ENCODE data around the gene CNOT1. TPM values are rescaled to one million over a fixed set of nuclear protein-coding genes. Genes with fewer than 3 reads are reported as not detected.

Gene CNOT1
- total and polyA plus RNA-seq, 2 experiments from 2014 or later, result 49.3 to 71.8 TPM

DNA sequence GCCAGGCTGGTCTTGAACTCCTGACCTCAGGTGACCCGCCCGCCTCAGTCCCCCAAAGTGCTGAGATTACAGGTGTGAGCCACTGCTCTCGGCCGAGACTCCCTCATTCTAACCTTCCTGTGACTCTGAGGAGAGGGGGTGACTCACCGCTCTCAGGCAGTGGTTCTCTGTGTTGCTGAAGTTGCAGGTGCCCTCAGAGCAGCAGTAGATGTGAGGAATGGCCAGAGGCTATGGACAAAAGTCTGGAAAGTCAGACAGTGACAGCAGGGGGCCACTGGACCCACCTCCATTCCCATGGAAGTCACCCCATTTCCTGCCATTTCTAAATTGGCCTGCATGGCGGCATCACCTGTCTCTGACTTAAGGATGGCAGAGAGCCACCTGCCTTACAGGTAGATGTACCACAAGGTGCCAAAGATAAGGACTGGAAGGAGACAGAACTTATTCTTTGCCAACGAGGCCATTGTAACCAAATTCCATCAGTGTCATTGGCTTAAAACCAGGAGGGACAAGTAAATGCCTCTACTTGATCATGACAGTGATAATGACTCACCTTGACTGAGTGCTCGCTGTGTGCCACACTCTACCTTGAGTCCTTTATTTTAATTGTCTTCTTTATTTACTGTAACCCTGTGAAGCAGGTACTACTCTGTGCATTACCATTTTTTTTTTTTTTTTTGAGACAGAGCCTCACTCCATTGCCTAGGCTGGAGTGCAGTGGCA, 15.3 kb upstream of the CNOT1 start:
- Histone ChIP-seq H3K9me3 (ENCODE audit: low read depth) (no peaks in the 10 kb centered on the region), H3K27me3 (no peaks in the 10 kb centered on the region), H3K36me3 (no peaks in the 10 kb centered on the region), H3K4me3 (no peak overlapping the region), H3K4me1 (ENCODE audit: low read depth) (no peaks in the 10 kb centered on the region), H3K27ac (no peak overlapping the region)
- no peak for DNase-seq (ENCODE audit: low read depth in 1 of 2, low spot score in 1 of 2)
- no peak for TF ChIP-seq CTCF (IDR thresholded peaks at IDR 0.05; ENCODE audit: low read depth, low read length)

DNA sequence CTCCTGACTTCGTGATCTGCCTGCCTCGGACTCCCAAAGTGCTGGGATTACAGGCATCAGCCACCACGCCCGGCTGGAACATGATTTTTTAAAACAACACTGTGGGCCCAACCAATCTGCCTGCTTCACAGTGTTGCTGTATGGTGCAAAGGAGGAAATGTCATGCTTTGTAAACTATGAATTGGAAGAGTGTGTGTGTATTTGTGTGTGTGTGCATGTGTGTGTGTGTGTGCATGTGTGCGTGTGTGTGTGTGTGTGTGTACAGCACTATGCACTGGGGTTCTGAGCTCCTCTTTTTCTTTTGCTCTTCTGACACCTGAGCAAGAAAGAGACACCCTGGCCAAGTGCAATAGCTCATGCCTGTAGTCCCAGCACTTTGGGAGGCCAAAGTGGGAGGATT, 14.5 kb upstream of the CNOT1 start:
- Histone ChIP-seq H3K4me3 (no peak overlapping the region), H3K9me3 (ENCODE audit: low read depth) (no peaks in the 10 kb centered on the region), H3K36me3 (no peaks in the 10 kb centered on the region), H3K27ac (no peak overlapping the region), H3K4me1 (ENCODE audit: low read depth) (no peaks in the 10 kb centered on the region), H3K27me3 (no peaks in the 10 kb centered on the region)
- TF ChIP-seq CTCF (IDR thresholded peaks at IDR 0.05; ENCODE audit: low read depth, low read length), result no peak
- DNase-seq (ENCODE audit: low read depth in 1 of 2, low spot score in 1 of 2), result no peak

GRCh38 chr16:58640949-58641348, 11.3 kb upstream of the CNOT1 start:
- H3K27me3 ChIP-seq, result no peaks in the 10 kb centered on the region

GRCh38 chr16:58639836-58640235, 10.2 kb upstream of the CNOT1 start:
- Histone ChIP-seq H3K9me3 (ENCODE audit: low read depth) (no peaks in the 10 kb centered on the region), H3K4me1 (ENCODE audit: low read depth) (no peaks in the 10 kb centered on the region), H3K27me3 (no peaks in the 10 kb centered on the region), H3K27ac (no peak overlapping the region), H3K4me3 (no peak overlapping the region), H3K36me3 (no peaks in the 10 kb centered on the region)
- DNase-seq (ENCODE audit: low read depth in 1 of 2, low spot score in 1 of 2), result no peak
- TF ChIP-seq CTCF (IDR thresholded peaks at IDR 0.05; ENCODE audit: low read depth, low read length), result no peak

More at GRCh38 chr16:58640949-58641348, 11.3 kb upstream of the CNOT1 start:
- DNase-seq (ENCODE audit: low read depth in 1 of 2, low spot score in 1 of 2), result no peak
- no peaks in the 10 kb centered on the region for H3K9me3 ChIP-seq (ENCODE audit: low read depth)
- no peaks in the 10 kb centered on the region for H3K4me1 ChIP-seq (ENCODE audit: low read depth)
- no peak overlapping the region for H3K27ac ChIP-seq
- no peak for TF ChIP-seq CTCF (IDR thresholded peaks at IDR 0.05; ENCODE audit: low read depth, low read length)
- no peaks in the 10 kb centered on the region for H3K36me3 ChIP-seq
- no peak overlapping the region for H3K4me3 ChIP-seq

DNA sequence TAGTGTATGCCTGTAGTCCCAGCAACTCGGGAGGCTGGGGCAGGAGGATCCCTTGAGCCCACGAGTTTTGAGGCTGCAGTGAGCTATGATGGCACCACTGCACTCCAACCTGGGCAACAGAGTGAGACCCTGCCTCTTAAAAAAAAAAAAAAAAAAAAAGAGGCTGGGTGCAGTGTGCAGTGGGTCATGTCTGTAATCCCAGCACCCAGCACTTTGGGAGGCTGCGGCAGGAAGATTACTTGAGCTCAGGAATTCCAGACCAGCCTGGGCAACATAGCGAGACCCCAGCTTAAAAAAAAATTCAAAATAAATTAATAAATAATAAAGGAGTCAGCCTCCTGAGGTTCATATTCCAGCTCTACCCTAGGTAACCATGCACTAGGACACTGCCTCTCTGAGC, 9.6 kb upstream of the CNOT1 start:
- H3K4me1 ChIP-seq (ENCODE audit: low read depth), result no peaks in the 10 kb centered on the region
- no peaks in the 10 kb centered on the region for H3K36me3 ChIP-seq
- no peak overlapping the region for H3K4me3 ChIP-seq
- no peaks in the 10 kb centered on the region for H3K27me3 ChIP-seq
- H3K9me3 ChIP-seq (ENCODE audit: low read depth), result no peaks in the 10 kb centered on the region
- no peak for TF ChIP-seq CTCF (IDR thresholded peaks at IDR 0.05; ENCODE audit: low read depth, low read length)
- no peak for DNase-seq (ENCODE audit: low read depth in 1 of 2, low spot score in 1 of 2)
- no peak overlapping the region for H3K27ac ChIP-seq

Measured in cardiac muscle cell (in vitro differentiated cells and primary cell).